HG02981 (cell line): ENCODE data around the gene MMP11.

ENCODE experiments used
- ATAC-seq: cut with Tn5 transposase; IDR thresholded peaks from one replicate; pipeline ENCODE4 v1.9.1; 2021; ENCODE audit warnings: mild to moderate bottlenecking, moderate library complexity; ENCODE audit not compliant: unreplicated experiment

Gene MMP11

DNA sequence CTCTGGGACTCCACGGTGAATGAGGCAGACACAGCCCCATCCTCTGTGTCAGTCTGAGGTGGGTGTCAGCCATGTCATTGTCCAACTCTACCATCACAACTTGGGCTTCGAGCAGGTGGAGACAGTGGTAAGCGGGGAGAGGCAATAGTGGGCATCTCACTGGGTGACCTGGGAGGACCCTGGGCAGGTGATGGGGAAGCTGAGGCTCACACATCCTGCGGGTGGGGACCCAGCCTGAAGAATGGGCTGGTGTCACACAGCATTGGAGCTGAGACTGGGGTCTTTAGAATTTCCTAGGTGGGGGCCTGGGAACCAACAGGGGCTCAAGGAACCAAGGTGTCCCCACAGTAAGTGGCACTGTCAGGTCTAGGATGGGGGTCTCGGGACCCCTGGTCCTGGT is 7.1 kb downstream of the MMP11 start:
- ATAC-seq = no peak

- no peak for ATAC-seq
These were observed 7.6 kb downstream of the MMP11 start for GRCh38 chr22:23780146-23780748.

DNA sequence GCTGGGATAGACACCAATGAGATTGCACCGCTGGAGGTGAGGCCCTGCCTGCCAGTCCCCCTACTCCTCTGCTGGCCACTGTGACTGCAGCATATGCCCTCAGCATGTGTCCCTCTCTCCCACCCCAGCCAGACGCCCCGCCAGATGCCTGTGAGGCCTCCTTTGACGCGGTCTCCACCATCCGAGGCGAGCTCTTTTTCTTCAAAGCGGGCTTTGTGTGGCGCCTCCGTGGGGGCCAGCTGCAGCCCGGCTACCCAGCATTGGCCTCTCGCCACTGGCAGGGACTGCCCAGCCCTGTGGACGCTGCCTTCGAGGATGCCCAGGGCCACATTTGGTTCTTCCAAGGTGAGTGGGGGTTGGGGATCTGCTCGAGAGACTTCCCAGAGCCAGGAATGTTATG is 8.4 kb downstream of the MMP11 start:
- ATAC-seq = no peak

DNA sequence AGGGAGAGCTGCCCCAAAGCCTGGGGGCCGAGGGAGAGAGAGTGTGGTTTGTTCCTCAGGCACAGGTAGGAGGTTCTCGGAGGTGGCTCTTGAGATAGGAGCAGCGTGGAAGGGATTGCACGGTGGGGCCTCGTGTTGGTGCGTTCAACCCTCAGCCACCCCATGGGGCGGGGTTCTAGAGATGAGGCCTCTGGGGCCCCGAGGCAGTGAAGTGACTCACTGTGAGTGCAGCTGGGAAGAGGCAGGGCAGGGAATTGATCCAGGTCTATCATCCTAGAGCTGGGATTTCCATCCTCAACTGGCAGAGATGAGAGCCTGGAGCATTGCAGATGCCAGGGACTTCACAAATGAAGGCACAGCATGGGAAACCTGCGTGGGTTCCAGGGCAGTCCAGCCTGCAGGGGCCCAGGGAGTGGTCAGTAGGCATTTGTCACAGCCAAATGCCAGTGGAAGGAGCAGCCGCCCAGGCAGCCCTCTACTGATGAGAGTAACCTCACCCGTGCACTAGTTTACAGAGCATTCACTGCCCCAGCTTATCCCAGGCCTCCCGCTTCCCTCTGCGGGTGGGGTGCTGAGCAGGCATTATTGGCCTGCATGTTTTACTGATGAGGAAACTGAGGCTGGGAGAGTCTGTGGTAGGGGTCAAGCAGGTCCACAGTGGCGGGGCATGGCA is 9.0 kb downstream of the MMP11 start:
- ATAC-seq = no peak

DNA sequence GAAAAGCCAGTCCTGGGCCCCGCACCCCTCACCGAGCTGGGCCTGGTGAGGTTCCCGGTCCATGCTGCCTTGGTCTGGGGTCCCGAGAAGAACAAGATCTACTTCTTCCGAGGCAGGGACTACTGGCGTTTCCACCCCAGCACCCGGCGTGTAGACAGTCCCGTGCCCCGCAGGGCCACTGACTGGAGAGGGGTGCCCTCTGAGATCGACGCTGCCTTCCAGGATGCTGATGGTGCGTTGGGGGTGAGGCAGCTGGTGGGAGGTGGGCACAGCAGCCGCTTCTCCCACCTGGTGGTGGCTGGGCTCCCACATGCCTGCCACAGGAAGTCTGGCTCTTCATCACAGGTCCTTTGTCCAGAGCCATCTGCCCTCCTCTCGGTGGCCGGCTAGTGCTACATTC is 9.6 kb downstream of the MMP11 start:
- ATAC-seq = no peak

GRCh38 chr22:23782703-23783102 is 10.1 kb downstream of the MMP11 start:
- no peak for ATAC-seq

DNA sequence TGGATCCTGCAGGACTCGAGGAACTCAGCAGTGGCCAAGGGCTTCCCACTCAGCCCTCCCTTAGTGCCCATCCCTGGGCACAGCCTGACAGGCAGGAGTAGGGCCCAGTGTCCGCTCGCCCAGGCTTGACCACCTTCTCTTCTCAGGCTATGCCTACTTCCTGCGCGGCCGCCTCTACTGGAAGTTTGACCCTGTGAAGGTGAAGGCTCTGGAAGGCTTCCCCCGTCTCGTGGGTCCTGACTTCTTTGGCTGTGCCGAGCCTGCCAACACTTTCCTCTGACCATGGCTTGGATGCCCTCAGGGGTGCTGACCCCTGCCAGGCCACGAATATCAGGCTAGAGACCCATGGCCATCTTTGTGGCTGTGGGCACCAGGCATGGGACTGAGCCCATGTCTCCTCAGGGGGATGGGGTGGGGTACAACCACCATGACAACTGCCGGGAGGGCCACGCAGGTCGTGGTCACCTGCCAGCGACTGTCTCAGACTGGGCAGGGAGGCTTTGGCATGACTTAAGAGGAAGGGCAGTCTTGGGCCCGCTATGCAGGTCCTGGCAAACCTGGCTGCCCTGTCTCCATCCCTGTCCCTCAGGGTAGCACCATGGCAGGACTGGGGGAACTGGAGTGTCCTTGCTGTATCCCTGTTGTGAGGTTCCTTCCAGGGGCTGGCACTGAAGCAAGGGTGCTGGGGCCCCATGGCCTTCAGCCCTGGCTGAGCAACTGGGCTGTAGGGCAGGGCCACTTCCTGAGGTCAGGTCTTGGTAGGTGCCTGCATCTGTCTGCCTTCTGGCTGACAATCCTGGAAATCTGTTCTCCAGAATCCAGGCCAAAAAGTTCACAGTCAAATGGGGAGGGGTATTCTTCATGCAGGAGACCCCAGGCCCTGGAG is 10.9 kb downstream of the MMP11 start:
- no peak for ATAC-seq

DNA sequence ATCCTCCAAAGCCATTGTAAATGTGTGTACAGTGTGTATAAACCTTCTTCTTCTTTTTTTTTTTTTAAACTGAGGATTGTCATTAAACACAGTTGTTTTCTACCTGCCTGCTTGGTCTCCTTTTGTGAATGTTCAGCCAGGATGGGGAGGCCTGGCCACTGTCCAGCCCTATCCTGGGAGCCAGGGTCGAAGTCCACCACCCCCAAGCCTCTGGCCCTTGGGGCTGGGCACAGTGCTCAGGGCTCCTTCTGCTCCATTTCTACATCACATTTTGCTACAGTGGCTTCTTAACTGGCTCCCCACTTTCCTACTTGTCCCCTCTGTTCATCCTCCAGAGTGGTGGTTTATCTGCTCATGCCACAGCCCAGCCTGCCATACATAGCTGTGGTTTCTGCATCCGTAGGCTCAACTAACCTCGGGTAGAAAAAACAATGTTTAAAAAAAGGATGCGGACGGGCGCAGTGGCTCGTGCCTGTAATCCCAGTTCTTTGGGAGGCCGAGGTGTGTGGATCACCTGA is 11.6 kb downstream of the MMP11 start:
- ATAC-seq = no peak

GRCh38 chr22:23786261-23786710 is 13.6 kb downstream of the MMP11 start:
- no peak for ATAC-seq

- ATAC-seq = peak; percentile 74
These were observed 14.3 kb downstream of the MMP11 start, which contains the start of gene SMARCB1 for GRCh38 chr22:23786752-23787599. TSS of gene SMARCB1 (plus strand) at chr22:23786966. CDS start at chr22:23787170, 204 bp downstream.

- ATAC-seq = no peak
These were observed 14.9 kb downstream of the MMP11 start for GRCh38 chr22:23787600-23787896.

DNA sequence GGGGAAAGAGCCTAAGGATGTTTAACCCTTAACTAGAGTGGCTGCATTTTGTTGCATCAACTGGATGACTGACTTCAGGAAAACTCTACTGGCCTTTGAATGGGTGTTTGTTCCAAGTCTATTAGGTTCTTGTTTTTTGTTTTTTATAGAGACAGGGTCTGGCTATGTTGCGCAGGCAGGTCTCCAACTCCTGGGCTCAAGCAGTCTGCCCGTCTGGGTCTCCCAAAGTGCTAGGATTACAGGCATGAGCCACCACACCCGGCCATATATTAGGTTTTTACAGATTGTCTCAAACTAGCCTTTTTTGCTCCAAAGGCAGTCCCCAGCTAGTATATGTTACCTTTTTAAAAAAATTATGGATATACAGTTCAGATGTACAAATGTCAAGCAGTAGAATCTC is 15.3 kb downstream of the MMP11 start:
- ATAC-seq = no peak

DNA sequence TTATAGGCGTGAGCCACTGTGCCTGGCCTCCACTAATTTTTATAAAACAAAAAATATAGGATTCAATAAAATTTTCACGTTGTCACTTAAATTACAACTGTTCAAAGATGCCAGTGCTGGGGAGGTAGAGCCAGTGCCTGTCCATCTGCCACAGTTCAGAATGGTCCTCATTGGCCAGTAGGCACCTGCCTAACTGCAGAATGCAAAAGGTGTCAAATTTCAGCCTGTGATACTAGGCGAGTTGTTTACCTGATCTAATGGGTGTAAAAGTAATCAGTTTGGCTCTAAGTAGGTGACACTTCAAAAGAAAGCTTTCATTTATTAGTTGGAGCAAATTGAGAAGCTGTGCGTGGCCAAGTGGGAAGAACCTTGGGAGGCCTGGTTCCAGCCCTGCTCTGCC is 16.5 kb downstream of the MMP11 start:
- ATAC-seq = no peak

DNA sequence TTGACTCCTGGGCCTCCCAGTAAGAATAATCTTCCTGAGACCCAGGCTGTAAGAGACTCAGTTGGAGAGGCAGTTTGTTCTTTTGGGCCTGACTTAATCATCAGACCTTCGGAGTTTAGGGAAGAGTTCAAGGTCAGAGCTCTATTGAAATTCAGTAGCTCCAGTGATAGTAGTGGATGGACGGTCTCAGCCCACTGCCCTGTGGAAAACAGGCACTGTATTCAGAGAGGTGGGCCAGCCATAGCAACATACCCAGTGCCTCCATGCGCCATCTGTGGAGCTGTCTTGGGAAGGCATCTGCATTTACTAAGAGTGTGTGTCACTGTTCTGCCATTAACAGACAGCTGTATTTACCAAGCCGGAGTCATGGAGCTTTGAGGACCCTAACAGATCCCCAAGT is 17.0 kb downstream of the MMP11 start:
- no peak for ATAC-seq

DNA sequence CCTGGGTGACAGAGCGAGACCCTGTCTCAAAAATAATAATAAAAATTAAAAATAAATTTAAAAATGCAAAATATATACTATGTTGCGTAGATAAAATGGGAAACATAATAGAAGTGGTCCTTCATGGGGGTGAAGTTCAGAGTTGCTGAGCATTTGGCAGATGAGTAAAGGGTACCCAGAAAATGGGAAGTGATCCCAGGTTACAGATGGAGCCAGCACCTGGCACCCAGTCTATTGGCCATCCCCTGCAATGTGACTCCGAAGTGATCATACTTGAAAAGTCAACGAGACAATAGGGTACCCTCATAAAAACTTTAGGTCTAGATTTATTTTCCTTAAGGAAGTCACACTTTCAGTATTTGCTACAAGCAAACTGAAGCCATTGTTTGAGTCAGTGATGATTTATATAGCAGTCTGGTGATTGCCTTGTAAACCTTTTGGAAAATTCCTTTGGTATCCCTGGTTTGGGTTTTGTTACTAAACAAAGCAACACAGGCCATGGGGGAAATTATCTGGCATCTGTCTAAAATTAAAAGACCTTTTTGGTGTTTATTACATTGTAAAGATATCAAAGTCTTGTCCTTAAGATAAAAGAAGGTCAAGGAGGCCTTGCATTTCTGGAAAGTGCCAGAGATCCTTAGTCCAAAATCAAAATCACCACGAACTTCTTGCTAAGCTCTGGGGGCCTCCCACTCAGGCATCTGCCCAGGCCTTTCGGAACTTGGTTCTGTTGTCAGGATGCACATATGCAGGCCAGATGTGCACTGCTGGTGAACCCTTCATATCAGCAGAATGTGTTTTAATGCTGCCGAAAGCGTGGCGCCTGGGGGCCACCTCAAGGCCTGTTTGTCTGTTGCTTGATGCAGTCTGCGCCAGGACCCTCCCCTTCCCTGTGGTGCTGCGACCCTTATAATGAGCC is 18.4 kb downstream of the MMP11 start:
- no peak for ATAC-seq

- no peak for ATAC-seq
These were observed 19.3 kb downstream of the MMP11 start for GRCh38 chr22:23791738-23792645.

DNA sequence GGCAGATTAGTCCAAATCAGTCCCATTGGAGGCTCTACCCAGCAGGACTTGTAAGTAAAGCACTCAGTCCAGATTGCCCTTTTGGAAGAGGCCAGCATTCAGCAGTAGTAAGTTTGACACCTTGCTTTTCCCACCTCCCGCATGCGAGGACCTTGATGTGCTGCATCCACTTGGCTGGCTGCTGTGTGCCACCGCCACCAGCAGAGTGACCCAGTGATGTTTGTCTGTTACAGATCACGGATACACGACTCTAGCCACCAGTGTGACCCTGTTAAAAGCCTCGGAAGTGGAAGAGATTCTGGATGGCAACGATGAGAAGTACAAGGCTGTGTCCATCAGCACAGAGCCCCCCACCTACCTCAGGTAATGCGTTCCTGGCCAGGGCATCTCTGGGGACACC is 20.7 kb downstream of the MMP11 start:
- ATAC-seq = no peak

GRCh38 chr22:23796461-23796860 is 23.8 kb downstream of the MMP11 start:
- ATAC-seq = no peak
